Activated T-helper 1 cell treated with anti-CD3 and anti-CD28 coated beads, Interleukin-12 subunit alpha, Interleukin-12 subunit beta, Interleukin-2, Interleukin-4 antibody, amounts not matched to agents 30 ng/mL and 10 ng/mL and 1 ng/mL, durations not matched to agents 14 hours and 24 hours and 36 hours (primary cell): ENCODE data around the gene ARSJ. TPM values are rescaled to one million over a fixed set of nuclear protein-coding genes. Genes with fewer than 3 reads are reported as not detected.
"Not testable (repeated sequence)": the region's sequence is repeated elsewhere in the genome, so short reads cannot be mapped to it uniquely, and the experiment has no call there.

Experiments
- DNase-seq: peaks from one replicate; pipeline ENCODE4 v3.0.0; 2021; ENCODE audit warnings: low spot score
- H3K27ac Mint-ChIP-seq: one replicate; pipeline ENCODE4 v1.8.0; 2021; ENCODE audit warnings: mild to moderate bottlenecking, mixed read lengths
- H3K27me3 Mint-ChIP-seq: one replicate; pipeline ENCODE4 v1.8.0; 2022; ENCODE audit warnings: mild to moderate bottlenecking, moderate library complexity, mixed read lengths; ENCODE audit not compliant: insufficient read depth
- H3K36me3 Mint-ChIP-seq: one replicate; pipeline ENCODE4 v1.8.0; 2021; ENCODE audit warnings: low read depth, mixed read lengths
- H3K4me1 Mint-ChIP-seq: one replicate; pipeline ENCODE4 v1.8.0; 2021; ENCODE audit warnings: low read depth, mixed read lengths
- H3K4me3 Mint-ChIP-seq: one replicate; pipeline ENCODE4 v1.8.0; 2021; ENCODE audit warnings: mild to moderate bottlenecking, moderate library complexity, mixed read lengths
- H3K9me3 Mint-ChIP-seq: one replicate; pipeline ENCODE4 v1.8.0; 2021; ENCODE audit warnings: mixed read lengths
- intact Hi-C: fragments of 100-400 bp; cut with micrococcal nuclease; formaldehyde crosslinking; loops from one replicate; pipeline ENCODE4 v1.15.1; 2024
- total RNA-seq: library from RNA; stranded (reverse); gene quantifications from 2 replicates; pipeline ENCODE4 v1.2.3, GENCODE V29; 2022

ARSJ gene
- total RNA-seq, 1 donor from 2014 or later: not detected

DNA sequence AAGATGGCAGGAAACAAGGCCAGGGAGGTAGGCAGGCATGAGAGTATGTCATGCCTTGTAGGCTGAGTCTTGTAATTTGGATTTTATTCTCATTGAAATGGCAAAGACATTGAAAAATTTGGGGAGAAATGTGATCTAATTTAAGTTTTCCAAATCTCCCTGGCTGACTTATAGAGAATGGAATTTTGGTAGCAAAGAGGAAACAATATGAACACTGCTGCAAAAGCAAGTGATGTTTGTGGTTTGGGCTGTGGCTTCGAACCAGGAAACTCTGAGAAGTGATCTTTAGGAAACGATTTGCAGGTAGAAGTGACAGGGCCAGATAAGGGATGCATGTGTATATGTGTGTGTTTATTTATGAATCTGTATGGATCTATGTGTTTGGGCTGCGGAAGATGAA is 35.6 kb downstream of the ARSJ start:
- Mint-ChIP-seq H3K27me3 (peaks cover 3% of the 10 kb centered on the region), H3K27ac (no peak overlapping the region), H3K36me3 (no peaks in the 10 kb centered on the region), H3K4me3 (no peak overlapping the region), H3K4me1 (peaks cover 11% of the 10 kb centered on the region), H3K9me3 (no peaks in the 10 kb centered on the region)
- no peak for DNase-seq
- intact Hi-C loops: no loop called here

DNA sequence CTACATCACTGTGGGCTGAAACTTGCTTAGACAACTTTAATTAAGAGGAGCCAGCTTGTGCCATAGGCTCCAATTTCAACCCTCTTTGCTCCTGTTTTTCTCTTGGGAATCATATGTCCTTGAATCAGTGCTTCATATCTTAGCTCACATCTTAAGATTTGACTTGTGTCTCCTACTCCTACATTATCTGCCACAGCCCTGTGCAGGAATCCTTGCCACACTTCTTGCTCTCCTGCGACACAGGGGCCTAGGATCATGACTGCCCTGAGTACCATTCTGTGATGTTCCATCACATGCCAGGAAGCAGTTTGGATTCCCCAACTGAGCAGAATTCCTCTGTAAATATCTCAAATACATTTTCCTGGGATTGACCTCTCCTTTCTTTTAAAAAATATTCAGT is 36.4 kb downstream of the ARSJ start:
- H3K27me3 Mint-ChIP-seq: peaks cover 3% of the 10 kb centered on the region
- no peak overlapping the region for H3K4me3 Mint-ChIP-seq
- DNase-seq: no peak
- intact Hi-C loops: no loop called here
- peaks cover 11% of the 10 kb centered on the region for H3K4me1 Mint-ChIP-seq
- no peaks in the 10 kb centered on the region for H3K36me3 Mint-ChIP-seq
- no peaks in the 10 kb centered on the region for H3K9me3 Mint-ChIP-seq
- no peak overlapping the region for H3K27ac Mint-ChIP-seq

DNA sequence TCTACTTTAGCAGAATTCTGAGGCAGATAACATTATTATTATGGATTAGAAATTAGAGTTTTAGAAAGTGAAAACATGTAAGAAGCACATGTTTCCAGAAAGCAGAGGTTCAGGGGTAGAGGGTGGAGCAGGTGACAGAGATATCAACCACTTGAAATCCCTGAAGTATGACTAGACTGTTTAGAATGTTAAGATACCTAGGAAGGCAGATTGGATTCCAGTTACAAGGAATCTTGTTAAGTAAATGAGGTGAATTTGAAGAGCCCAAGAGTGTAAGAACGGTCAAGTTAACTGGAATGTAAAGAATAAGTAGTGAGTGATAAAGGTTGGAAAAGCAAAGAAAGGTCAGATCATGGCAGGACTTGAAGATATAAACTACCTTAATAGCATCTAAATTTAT is 37.6 kb downstream of the ARSJ start:
- intact Hi-C loops: no loop called here
- no peak overlapping the region for H3K4me3 Mint-ChIP-seq
- no peak for DNase-seq
- no peaks in the 10 kb centered on the region for H3K9me3 Mint-ChIP-seq
- peaks cover 11% of the 10 kb centered on the region for H3K4me1 Mint-ChIP-seq
- H3K27me3 Mint-ChIP-seq: peaks cover 3% of the 10 kb centered on the region
- no peaks in the 10 kb centered on the region for H3K36me3 Mint-ChIP-seq
- no peak overlapping the region for H3K27ac Mint-ChIP-seq

DNA sequence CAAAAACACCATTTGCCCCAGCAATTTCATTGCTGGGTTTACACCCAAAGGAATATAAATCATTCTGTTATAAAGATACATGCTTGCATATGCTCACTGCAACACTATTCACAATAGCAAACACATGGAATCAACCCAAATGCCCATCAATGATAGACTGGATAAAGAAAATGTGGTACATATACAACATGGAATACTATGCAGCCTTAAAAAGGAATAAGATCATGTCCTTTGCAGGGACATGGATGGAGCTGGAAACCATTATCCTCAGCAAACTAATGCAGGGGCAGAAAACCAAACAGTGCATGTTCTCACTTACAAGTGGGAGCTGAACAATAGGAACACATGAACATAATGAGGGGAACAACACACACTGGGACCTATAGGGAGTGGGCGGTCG is 39.3 kb downstream of the ARSJ start:
- intact Hi-C loops, H3K27me3 Mint-ChIP-seq, H3K27ac Mint-ChIP-seq, H3K36me3 Mint-ChIP-seq, H3K9me3 Mint-ChIP-seq, DNase-seq, H3K4me3 Mint-ChIP-seq: not testable (repeated sequence)
- peaks cover 11% of the 10 kb centered on the region for H3K4me1 Mint-ChIP-seq

DNA sequence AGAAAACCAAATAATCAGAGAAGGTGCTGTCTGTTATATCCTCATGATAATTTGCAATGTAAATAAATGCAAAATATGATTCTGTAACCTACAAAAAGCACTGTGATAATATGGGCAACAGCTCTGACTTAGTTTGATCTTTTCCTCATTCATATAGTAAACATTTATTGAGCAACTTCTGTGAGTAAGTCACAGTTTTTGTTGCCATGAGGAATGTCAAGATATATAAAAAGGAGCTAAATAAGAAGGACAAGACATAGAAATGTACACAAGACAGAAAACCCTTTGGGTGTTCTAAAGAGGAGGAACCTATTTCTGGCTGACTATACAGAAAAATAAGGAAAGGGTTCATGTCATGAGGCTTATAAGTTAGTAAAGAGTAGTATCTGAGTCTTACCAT is 44.3 kb downstream of the ARSJ start:
- H3K36me3 Mint-ChIP-seq: no peaks in the 10 kb centered on the region
- intact Hi-C loops: no loop called here
- no peak overlapping the region for H3K4me3 Mint-ChIP-seq
- no peaks in the 10 kb centered on the region for H3K9me3 Mint-ChIP-seq
- H3K4me1 Mint-ChIP-seq: no peaks in the 10 kb centered on the region
- H3K27me3 Mint-ChIP-seq: peaks cover 4% of the 10 kb centered on the region
- no peak overlapping the region for H3K27ac Mint-ChIP-seq
- no peak for DNase-seq

DNA sequence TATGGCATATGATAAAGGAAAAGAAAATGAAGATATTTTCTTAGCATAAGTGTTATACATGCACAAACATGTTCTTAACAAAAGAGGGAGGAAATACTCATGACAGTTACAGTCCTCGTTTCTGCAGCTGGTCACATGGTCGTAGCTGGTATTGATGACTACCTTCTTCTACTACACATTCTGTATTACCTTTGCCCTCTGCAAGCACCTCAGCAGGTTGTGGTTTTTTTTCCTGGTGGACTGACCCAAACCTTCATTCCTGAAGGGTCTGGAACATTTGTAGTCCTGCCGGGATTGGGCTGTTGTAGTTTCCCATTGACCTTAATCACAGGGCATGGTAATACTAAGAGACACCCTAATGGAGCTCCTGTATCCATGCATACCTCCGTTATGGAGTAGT is 54.7 kb downstream of the ARSJ start:
- H3K4me1 Mint-ChIP-seq, H3K36me3 Mint-ChIP-seq, H3K27me3 Mint-ChIP-seq, H3K4me3 Mint-ChIP-seq, H3K9me3 Mint-ChIP-seq, H3K27ac Mint-ChIP-seq, DNase-seq, intact Hi-C loops: not testable (repeated sequence)

DNA sequence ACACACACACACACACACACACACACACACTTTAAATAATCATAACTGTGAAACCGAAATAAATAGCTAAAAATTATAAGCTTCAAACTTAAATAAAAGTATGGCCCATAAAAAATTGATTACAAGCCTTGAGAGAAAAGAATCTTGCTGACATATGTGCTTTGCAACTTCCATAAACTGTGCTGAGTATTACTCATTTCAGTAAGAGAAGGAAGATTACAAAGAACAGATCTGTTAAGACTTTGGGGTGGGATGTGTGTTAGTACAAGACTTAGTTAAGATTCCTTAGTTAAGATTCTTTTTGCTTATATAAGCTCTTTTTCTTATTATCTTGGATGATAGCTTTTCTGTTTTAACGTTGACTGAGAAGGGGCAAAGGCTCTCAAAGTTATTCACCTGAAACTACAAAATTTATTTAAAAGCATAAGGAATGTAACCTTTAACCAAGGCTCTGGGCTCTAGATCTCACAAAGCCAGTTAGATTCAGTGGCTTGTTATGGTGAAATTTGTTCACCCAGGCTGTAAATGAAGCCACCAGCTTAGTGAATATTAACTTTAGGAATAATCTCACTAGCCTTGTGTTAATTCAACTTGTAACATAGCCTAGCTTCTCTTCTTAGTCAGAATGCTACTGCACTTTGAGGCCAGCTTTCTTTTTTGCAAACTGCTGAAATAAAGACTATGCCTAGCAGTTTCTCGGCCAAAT is 58.2 kb downstream of the ARSJ start:
- no peak overlapping the region for H3K27ac Mint-ChIP-seq
- no peaks in the 10 kb centered on the region for H3K27me3 Mint-ChIP-seq
- intact Hi-C loops: no loop called here
- H3K36me3 Mint-ChIP-seq: no peaks in the 10 kb centered on the region
- no peaks in the 10 kb centered on the region for H3K4me1 Mint-ChIP-seq
- no peak overlapping the region for H3K4me3 Mint-ChIP-seq
- no peak for DNase-seq
- H3K9me3 Mint-ChIP-seq: no peaks in the 10 kb centered on the region

DNA sequence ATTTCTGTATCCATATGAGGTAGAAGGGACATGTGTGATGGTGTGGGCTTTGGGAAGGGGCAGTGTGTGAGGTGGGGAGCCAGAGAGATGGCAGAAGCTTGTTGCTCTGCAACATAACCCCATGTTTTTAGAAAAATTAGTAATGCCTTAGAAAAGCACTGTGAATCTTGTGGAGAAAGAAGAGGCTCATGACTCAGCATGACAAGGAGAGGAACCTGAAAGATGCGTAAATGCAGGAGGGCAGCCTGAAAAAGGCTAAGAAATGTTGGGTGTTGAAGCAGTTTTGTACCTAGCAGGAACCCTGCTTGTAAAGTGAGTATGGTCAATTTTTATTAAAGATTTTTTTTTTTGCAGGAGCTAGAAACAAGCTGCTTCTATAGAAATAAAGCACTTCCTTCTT is 59.8 kb downstream of the ARSJ start:
- no peaks in the 10 kb centered on the region for H3K9me3 Mint-ChIP-seq
- no peaks in the 10 kb centered on the region for H3K27me3 Mint-ChIP-seq
- H3K36me3 Mint-ChIP-seq: no peaks in the 10 kb centered on the region
- no peaks in the 10 kb centered on the region for H3K4me1 Mint-ChIP-seq
- H3K27ac Mint-ChIP-seq: no peak overlapping the region
- intact Hi-C loops: no loop called here
- H3K4me3 Mint-ChIP-seq: no peak overlapping the region
- no peak for DNase-seq

DNA sequence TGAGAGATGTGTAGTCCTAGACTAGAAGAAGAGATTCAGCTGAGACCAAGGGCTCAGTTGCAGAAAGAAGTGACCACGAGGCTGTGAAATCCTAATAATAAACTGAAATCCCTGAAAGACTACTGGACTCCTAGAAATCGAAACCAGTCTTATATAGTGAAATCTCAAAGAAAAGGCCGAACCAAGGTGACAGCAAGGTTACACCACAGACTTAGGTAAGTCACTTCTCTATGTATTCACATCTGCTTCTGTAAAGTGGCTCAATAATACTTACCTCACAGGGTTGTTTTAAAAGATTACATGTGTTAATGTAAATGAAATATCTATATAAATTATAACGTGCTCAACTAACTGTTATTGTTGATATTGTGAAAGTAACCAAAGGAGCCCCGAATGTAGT is 60.3 kb downstream of the ARSJ start:
- no peak for DNase-seq
- Mint-ChIP-seq H3K4me3 (no peak overlapping the region), H3K9me3 (no peaks in the 10 kb centered on the region)

DNA sequence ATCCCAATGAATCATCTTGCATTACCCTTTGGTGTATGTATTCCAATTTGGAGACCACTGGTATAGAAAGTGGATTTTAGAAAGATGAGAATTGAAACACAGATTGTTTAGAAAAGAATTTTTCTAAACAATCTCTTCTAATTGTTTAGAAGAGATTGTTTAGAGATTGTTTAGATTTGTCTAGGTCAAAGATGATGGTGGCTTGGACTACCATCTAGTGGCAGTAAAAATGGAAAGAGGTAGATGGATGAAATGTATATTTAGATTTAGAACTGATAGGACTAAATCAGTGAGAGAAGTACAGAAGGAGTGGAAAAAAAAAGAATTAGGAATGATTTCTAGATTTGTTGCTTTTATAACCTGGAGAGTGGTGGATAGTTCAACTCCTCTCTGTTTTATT is 70.6 kb downstream of the ARSJ start:
- intact Hi-C loops: loop anchor here (1.0 to 2.0 kb wide), 2 partner anchors 146 to 515 kb away; no protein-coding TSS in a partner anchor

More for the DNA sequence above, 60.3 kb downstream of the ARSJ start:
- intact Hi-C loops: no loop called here
- Mint-ChIP-seq H3K27me3 (no peaks in the 10 kb centered on the region), H3K27ac (no peak overlapping the region), H3K36me3 (no peaks in the 10 kb centered on the region), H3K4me1 (no peaks in the 10 kb centered on the region)

DNA sequence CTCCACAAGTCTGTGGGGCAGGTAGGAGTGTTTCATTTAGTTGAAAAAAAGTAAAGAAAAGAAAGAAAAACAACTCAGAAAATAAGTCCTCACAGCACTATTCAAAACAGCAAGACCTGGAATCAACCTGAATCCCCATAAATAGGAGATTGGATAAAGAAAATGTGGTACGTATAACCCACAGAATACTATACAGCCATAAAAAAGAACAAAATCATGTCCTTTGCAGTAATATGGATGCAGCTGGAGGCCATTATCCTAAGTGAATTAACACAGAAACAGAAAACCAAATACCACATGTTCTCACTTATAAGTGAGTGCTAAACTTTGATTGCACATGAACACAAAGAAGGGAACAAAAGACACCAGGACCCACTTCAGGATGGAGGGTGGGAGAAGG is 71.9 kb downstream of the ARSJ start:
- no peak for DNase-seq
- Mint-ChIP-seq H3K27me3 (peaks cover 2% of the 10 kb centered on the region), H3K36me3 (peaks cover 4% of the 10 kb centered on the region), H3K4me1 (peaks cover 7% of the 10 kb centered on the region), H3K4me3 (no peak overlapping the region), H3K9me3 (peaks cover 9% of the 10 kb centered on the region), H3K27ac (no peak overlapping the region)
- intact Hi-C loops: no loop called here

More for the DNA sequence above, 70.6 kb downstream of the ARSJ start:
- no peak overlapping the region for H3K4me3 Mint-ChIP-seq
- H3K9me3 Mint-ChIP-seq: peaks cover 9% of the 10 kb centered on the region
- DNase-seq: no peak
- H3K27me3 Mint-ChIP-seq: peaks cover 2% of the 10 kb centered on the region
- peaks cover 4% of the 10 kb centered on the region for H3K36me3 Mint-ChIP-seq
- H3K27ac Mint-ChIP-seq: no peak overlapping the region
- no peaks in the 10 kb centered on the region for H3K4me1 Mint-ChIP-seq

DNA sequence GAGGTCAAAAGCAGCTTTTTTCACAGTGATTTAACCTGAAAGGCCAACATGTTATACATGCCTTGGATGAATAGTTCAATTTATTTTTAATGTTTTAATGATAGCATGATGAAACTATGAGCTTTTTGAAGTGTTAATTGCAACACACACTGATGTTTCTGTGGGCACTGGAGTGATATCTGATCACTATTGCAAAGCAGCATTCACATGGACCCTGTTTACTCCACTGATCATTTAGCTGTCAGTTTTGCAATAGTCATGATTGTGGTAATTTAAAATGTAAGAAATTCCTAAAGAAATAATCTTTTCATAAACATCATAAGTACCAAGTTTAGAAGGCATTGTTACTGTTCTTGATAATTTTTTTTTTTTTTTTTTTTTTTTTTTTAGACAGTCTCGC is 74.1 kb downstream of the ARSJ start:
- Mint-ChIP-seq H3K9me3 (peaks cover 9% of the 10 kb centered on the region), H3K36me3 (peaks cover 4% of the 10 kb centered on the region), H3K4me3 (no peak overlapping the region), H3K27me3 (peaks cover 2% of the 10 kb centered on the region), H3K4me1 (peaks cover 21% of the 10 kb centered on the region), H3K27ac (no peak overlapping the region)
- intact Hi-C loops: no loop called here
- DNase-seq: no peak

DNA sequence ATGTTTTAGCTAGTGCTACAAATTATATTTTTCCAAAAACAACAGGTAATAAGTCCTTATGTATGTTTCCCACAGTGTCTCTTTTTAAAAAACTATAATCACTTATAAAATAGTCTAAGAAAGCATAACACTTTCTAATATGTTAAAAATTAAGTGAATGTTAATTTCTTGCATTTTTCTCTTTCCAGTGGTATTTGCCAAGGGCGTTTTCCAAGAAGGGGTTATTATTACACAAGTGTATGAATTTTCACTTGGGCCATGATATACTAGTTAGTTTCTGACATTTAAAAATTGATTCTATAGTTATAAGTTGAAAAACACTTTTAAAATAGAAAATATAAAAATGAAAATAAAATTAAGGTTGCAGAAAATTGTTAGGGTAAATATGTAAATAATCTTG is 74.6 kb downstream of the ARSJ start:
- no peak for DNase-seq
- peaks cover 25% of the 10 kb centered on the region for H3K4me1 Mint-ChIP-seq
- H3K27ac Mint-ChIP-seq: no peak overlapping the region
- H3K36me3 Mint-ChIP-seq: peaks cover 4% of the 10 kb centered on the region
- peaks cover 9% of the 10 kb centered on the region for H3K9me3 Mint-ChIP-seq
- intact Hi-C loops: loop anchor here (5.0 kb wide), 1 partner anchor 358 kb away; no protein-coding TSS in a partner anchor
- H3K4me3 Mint-ChIP-seq: no peak overlapping the region
- peaks cover 2% of the 10 kb centered on the region for H3K27me3 Mint-ChIP-seq
